Breast epithelium (tissue), 3 donors: ENCODE results near the gene DYNC1I1.

Experiments
- CTCF ChIP-seq, 3 donors: fragments of 450-650 bp; IDR thresholded peaks; one replicate each; pipeline ENCODE4 v1.5.1; 2016 to 2017; ENCODE audit warnings: antibody characterized with exemption in 3 of 3, mild to moderate bottlenecking in 3 of 3, moderate library complexity in 3 of 3
- POLR2AphosphoS5 ChIP-seq, 3 donors: sonication (generic); formaldehyde crosslinking; IDR thresholded peaks; one replicate each; pipeline ENCODE4 v1.6.1; 2017; ENCODE audit warnings: antibody characterized with exemption in 3 of 3

DNA sequence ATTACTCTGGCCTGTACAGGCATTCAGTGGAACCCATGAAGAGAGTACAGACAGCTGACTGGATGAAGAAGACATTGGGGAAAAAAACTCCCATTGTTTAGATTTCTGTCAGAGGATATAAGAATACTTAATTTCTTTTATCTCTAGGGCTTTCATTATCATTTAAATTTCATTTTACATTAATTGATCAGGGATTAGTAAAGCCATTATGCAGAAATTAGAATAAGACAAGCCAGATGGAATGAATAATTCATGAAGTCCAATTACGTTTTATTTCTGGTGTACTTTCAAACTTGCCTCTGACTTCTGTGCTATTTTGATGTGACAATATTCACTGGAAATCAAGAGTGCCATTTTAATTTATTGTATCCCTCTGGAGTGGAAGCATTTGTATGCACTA is 302.5 kb downstream of the DYNC1I1 start:
- no peak for TF ChIP-seq POLR2AphosphoS5 (IDR thresholded peaks at IDR 0.05)
- TF ChIP-seq CTCF (IDR thresholded peaks at IDR 0.05) = no peak
